Body of pancreas (tissue), 4 donors: Measurements from ENCODE around the gene KBTBD7. TPM values are rescaled to one million over a fixed set of nuclear protein-coding genes. Genes with fewer than 3 reads are reported as not detected.

ENCODE experiments used
- ATAC-seq: fragments of 150-250 bp; one replicate; pipeline ENCODE4 v1.9.1; 2016
- DNase-seq, 4 donors: peaks; one replicate each; pipeline ENCODE4 v3.0.0-alpha.2; 2019
- H3K27ac ChIP-seq, 4 donors: fragments of 200-600 bp; sonication (generic); 1 replicate in 3 of 4; 2 replicates in 1 of 4; pipeline versions ENCODE4 v1.5.1 to v1.6.1; 2016 to 2019; ENCODE audit warnings: mild to moderate bottlenecking in 1 of 4, mixed read lengths in 1 of 4, moderate library complexity in 1 of 4
- H3K27me3 ChIP-seq, 2 donors: fragments of 200-600 bp; sonication (generic); one replicate each; pipeline ENCODE4 v1.6.0; 2016; ENCODE audit warnings: mild to moderate bottlenecking in 1 of 2
- H3K36me3 ChIP-seq, 2 donors: fragments of 200-600 bp; sonication (generic); replicated peaks in 1 of 2; 2 replicates each; pipeline ENCODE4 v1.5.1; 2016; ENCODE audit warnings: low read depth in 2 of 2; ENCODE audit not compliant: insufficient read depth in 1 of 2
- H3K4me1 ChIP-seq: fragments of 200-600 bp; sonication (generic); one replicate; pipeline ENCODE4 v1.6.0; 2016
- H3K4me3 ChIP-seq, 2 donors: fragments of 200-600 bp; sonication (generic); 1 replicate in 1 of 2; 2 replicates in 1 of 2; pipeline ENCODE4 v1.5.1; 2016 to 2019
- H3K9me3 ChIP-seq, 3 donors: fragments of 200-600 bp; sonication (generic); 1 replicate in 2 of 3; 2 replicates in 1 of 3; pipeline ENCODE4 v1.5.1; 2016
- CTCF ChIP-seq, 7 experiments: fragments of 450-650 bp in 4 of 7; fragments of 200-600 bp in 3 of 7; sonication (generic) in 3 of 7; IDR thresholded peaks; one replicate each; pipeline ENCODE4 v1.5.1; 2016 to 2019; ENCODE audit warnings: antibody characterized with exemption in 7 of 7
- POLR2A ChIP-seq, 3 donors: fragments of 450-650 bp; IDR thresholded peaks; one replicate each; pipeline ENCODE4 v1.6.1; 2016; ENCODE audit warnings: antibody characterized with exemption in 3 of 3, mild to moderate bottlenecking in 2 of 3
- WGBS, 2 donors: methylation state at CpG; one replicate each; pipeline ENCODE4 v1.1.5; 2017; 5-methylcytosine and 5-hydroxymethylcytosine counted together
- intact Hi-C: fragments of 100-400 bp; cut with DNase I; formaldehyde crosslinking; loops from one replicate; pipeline ENCODE4 v1.15.1; 2023
- total RNA-seq, 2 donors: library from RNA; depleted of rRNA; stranded (reverse); fragments of >200 nt; gene quantifications; one replicate each; pipeline ENCODE4 v1.1.0, GENCODE V29; 2016

Gene KBTBD7
- total RNA-seq, 2 donors from 2014 or later, result 4.9 to 5.3 TPM

GRCh38 chr13:41145136-41145908 is 49.0 kb downstream of the KBTBD7 start:
- H3K4me3 ChIP-seq, result no peak overlapping the region
- H3K36me3 ChIP-seq, result no peaks in the 10 kb centered on the region
- no peak overlapping the region for H3K27ac ChIP-seq
- ATAC-seq (no peak), DNase-seq (no peak)
- H3K4me1 ChIP-seq, result no peaks in the 10 kb centered on the region
- peaks cover 0 to 25% (median 0%) of the 10 kb centered on the region in 3 donors for H3K9me3 ChIP-seq
- 83 to 92% methylated on average over 4 of the region's 4 CpGs for WGBS, 2 donors
- intact Hi-C loops, result no loop called here
- no peak for TF ChIP-seq POLR2A (IDR thresholded peaks at IDR 0.05)
- no peak for TF ChIP-seq CTCF (IDR thresholded peaks at IDR 0.05)
- H3K27me3 ChIP-seq, result no peaks in the 10 kb centered on the region

- H3K27me3 ChIP-seq, result no peaks in the 10 kb centered on the region
- H3K4me1 ChIP-seq, result no peaks in the 10 kb centered on the region
- peaks cover 0 to 19% (median 0%) of the 10 kb centered on the region in 3 donors for H3K9me3 ChIP-seq
- intact Hi-C loops, result no loop called here
- no peak overlapping the region for H3K27ac ChIP-seq
- DNase-seq, result no peak
- TF ChIP-seq POLR2A (IDR thresholded peaks at IDR 0.05) (no peak), CTCF (IDR thresholded peaks at IDR 0.05) (no peak)
- ATAC-seq, result no peak
- no peaks in the 10 kb centered on the region for H3K36me3 ChIP-seq
- no peak overlapping the region for H3K4me3 ChIP-seq
- 66 to 73% methylated on average over 2 of the region's 2 CpGs for WGBS, 2 donors
Measured at GRCh38 chr13:41144576-41144975, 49.8 kb downstream of the KBTBD7 start.

Other genes starting within 250 kb of the KBTBD7 start
- 10 to 100 TPM; 40.5 to 61.7 TPM for gene ELF1, start 175.3 kb downstream of the KBTBD7 start, total RNA-seq
- 1 to 10 TPM; 5.3 to 8.6 TPM for gene WBP4, start 133.1 kb downstream of the KBTBD7 start, total RNA-seq
- gene KBTBD6, start 61.8 kb downstream of the KBTBD7 start, total RNA-seq, result 1 to 10 TPM; 1.6 to 4.7 TPM
- 10 to 100 TPM; 11.9 to 14.0 TPM for gene MTRF1, start 69.0 kb upstream of the KBTBD7 start, total RNA-seq
- gene NAA16, start 116.7 kb upstream of the KBTBD7 start, total RNA-seq, result 10 to 100 TPM; 47.8 to 50.6 TPM